A549 (cell line): Measurements from ENCODE around the gene HS3ST1. TPM values are rescaled to one million over a fixed set of nuclear protein-coding genes. Genes with fewer than 3 reads are reported as not detected.

Experiments used
- ATAC-seq, 2 experiments: fragments of 200-7000 bp in 1 of 2; fragments of >200 bp in 1 of 2; cut with Nextera tagmentation in 1 of 2; cut with Tn5 transposase in 1 of 2; 3 replicates each; pipeline versions ENCODE4 v1.8.0 to v1.9.1; 2018 to 2020; ENCODE audit warnings: mild to moderate bottlenecking in 1 of 2, moderate library complexity in 1 of 2
- CTCF ChIA-PET: fragments of 300-600 bp; sonication (Branson Sonifier 250); formaldehyde crosslinking; extraction: SDS; loops from one replicate; lab custom pipeline; 2021; ENCODE audit warnings: antibody characterized with exemption, inconsistent platforms; lab: Yijun Ruan, JAX
- POLR2A ChIA-PET: fragments of 350-600 bp; formaldehyde crosslinking; extraction: SDS; loops from one replicate; lab custom pipeline; 2021; ENCODE audit warnings: antibody characterized with exemption, inconsistent platforms; lab: Yijun Ruan, JAX
- DNase-seq, 2 experiments: peaks; one replicate each; pipeline versions ENCODE4 v3.0.0 to v3.0.0-alpha.2; 2011 to 2016; ENCODE audit warnings: low read depth in 1 of 2, low spot score in 1 of 2
- FAIRE-seq: peaks from 2 replicates; lab custom pipeline; 2011; peaks lifted over from hg19 to GRCh38; lab: Jason Lieb, UNC
- H3K27ac ChIP-seq, 2 experiments: fragments of >200 bp; sonication (Bioruptor Twin); formaldehyde crosslinking; 3 replicates each; pipeline ENCODE4 v1.5.1; 2016 to 2017
- H3K4me1 ChIP-seq: fragments of >200 bp; sonication (Bioruptor Twin); formaldehyde crosslinking; 3 replicates; pipeline ENCODE4 v1.6.1; 2016
- H3K4me2 ChIP-seq: fragments of >200 bp; sonication (Bioruptor Twin); formaldehyde crosslinking; 3 replicates; pipeline ENCODE4 v1.6.1; 2016
- H3K4me3 ChIP-seq: fragments of >200 bp; sonication (Bioruptor Twin); formaldehyde crosslinking; 3 replicates; pipeline ENCODE4 v1.5.1; 2016
- H3K9me3 ChIP-seq: fragments of >200 bp; sonication (Bioruptor Twin); formaldehyde crosslinking; 3 replicates; pipeline ENCODE4 v1.6.1; 2016
- ATOH8 ChIP-seq: fragments of 250-450 bp; sonication (Bioruptor Pico); IDR thresholded peaks from 2 replicates; pipeline ENCODE4 v1.5.0; 2020; ENCODE audit warnings: low read depth, mild to moderate bottlenecking, moderate library complexity
- CBX8 ChIP-seq: fragments of 200-600 bp; sonication (generic); IDR thresholded peaks from 2 replicates; pipeline ENCODE4 v1.6.1; 2016
- CHD2 ChIP-seq: fragments of 150-350 bp; IDR thresholded peaks from 2 replicates; pipeline ENCODE4 v1.6.1; 2014; ENCODE audit warnings: low read length; ENCODE audit not compliant: partially characterized antibody
- CHD4 ChIP-seq: fragments of 200-600 bp; sonication (generic); IDR thresholded peaks from 2 replicates; pipeline ENCODE4 v1.6.1; 2016; ENCODE audit warnings: antibody characterized with exemption, mild to moderate bottlenecking, borderline replicate concordance
- FOSB ChIP-seq: fragments of 250-450 bp; sonication (Bioruptor Pico); IDR thresholded peaks from 2 replicates; pipeline ENCODE4 v1.5.0; 2020; ENCODE audit warnings: mild to moderate bottlenecking, moderate library complexity
- FOSL2 ChIP-seq, 2 experiments: fragments of 450-650 bp in 1 of 2; fragments of >200 bp in 1 of 2; sonication (Bioruptor Twin) in 1 of 2; formaldehyde crosslinking; IDR thresholded peaks; 2 replicates each; pipeline versions ENCODE4 v1.5.0 to v1.6.1; 2016 to 2020; ENCODE audit warnings: mild to moderate bottlenecking in 1 of 2, moderate library complexity in 1 of 2
- FOXS1 ChIP-seq: fragments of 250-450 bp; sonication (Bioruptor Pico); IDR thresholded peaks from 2 replicates; pipeline ENCODE4 v1.5.0; 2020; ENCODE audit warnings: mild to moderate bottlenecking, moderate library complexity
- HEYL ChIP-seq: fragments of 250-450 bp; sonication (Bioruptor Pico); IDR thresholded peaks from 2 replicates; pipeline ENCODE4 v1.8.0; 2021; ENCODE audit warnings: mild to moderate bottlenecking, moderate library complexity
- HOXA7 ChIP-seq: fragments of 250-450 bp; sonication (Bioruptor Pico); IDR thresholded peaks from 2 replicates; pipeline ENCODE4 v1.5.0; 2020; ENCODE audit warnings: mild to moderate bottlenecking, moderate library complexity
- HOXB5 ChIP-seq: fragments of 250-450 bp; sonication (Bioruptor Pico); IDR thresholded peaks from 2 replicates; pipeline ENCODE4 v1.5.0; 2020; ENCODE audit warnings: mild to moderate bottlenecking, moderate library complexity
- KDM5A ChIP-seq: fragments of 200-600 bp; sonication (generic); IDR thresholded peaks from 2 replicates; pipeline ENCODE4 v1.6.1; 2016; ENCODE audit warnings: antibody characterized with exemption, mild to moderate bottlenecking
- MYC ChIP-seq: IDR thresholded peaks from 2 replicates; pipeline ENCODE4 v1.6.1; 2012; ENCODE audit warnings: mild to moderate bottlenecking, inconsistent platforms, low read length, improper control_type of control experiment, borderline replicate concordance
- NFE2L2 ChIP-seq: fragments of 150-350 bp; conservative IDR thresholded peaks from 2 replicates; pipeline ENCODE4 v1.6.1; 2014; ENCODE audit warnings: low read length
- NR3C1 ChIP-seq: fragments of >200 bp; sonication (Bioruptor Twin); formaldehyde crosslinking; IDR thresholded peaks from 3 replicates; pipeline ENCODE4 v1.6.1; 2017
- PHF8 ChIP-seq: fragments of 200-600 bp; sonication (generic); IDR thresholded peaks from 2 replicates; pipeline ENCODE4 v1.6.1; 2016; ENCODE audit warnings: low read depth, mild to moderate bottlenecking, antibody characterized with exemption, moderate library complexity, borderline replicate concordance
- POLR2AphosphoS2 ChIP-seq: conservative IDR thresholded peaks from 2 replicates; pipeline ENCODE4 v1.6.1; 2012; ENCODE audit warnings: low read length, improper control_type of control experiment, inconsistent platforms
- RFX5 ChIP-seq: fragments of 450-650 bp; IDR thresholded peaks from 2 replicates; pipeline ENCODE4 v1.7.1; 2014; ENCODE audit warnings: antibody characterized with exemption, mild to moderate bottlenecking, moderate library complexity
- SREBF2 ChIP-seq: fragments of 450-650 bp; IDR thresholded peaks from 2 replicates; pipeline ENCODE4 v1.6.1; 2014; ENCODE audit warnings: mild to moderate bottlenecking, moderate library complexity
- TP53 ChIP-seq: fragments of 250-450 bp; sonication (Bioruptor Pico); IDR thresholded peaks from 2 replicates; pipeline ENCODE4 v1.5.0; 2021; ENCODE audit warnings: mild to moderate bottlenecking, moderate library complexity
- ZFP36 ChIP-seq: fragments of 450-650 bp; IDR thresholded peaks from 2 replicates; pipeline ENCODE4 v1.6.1; 2014; ENCODE audit warnings: borderline replicate concordance; ENCODE audit not compliant: partially characterized antibody
- WGBS: methylation state at CpG from one replicate; pipeline ENCODE4 v1.1.6; 2017; ENCODE audit errors: missing lambda C conversion rate; 5-methylcytosine and 5-hydroxymethylcytosine counted together
- polyA plus RNA-seq, 4 experiments: library from polyadenylated mRNA; depleted of rRNA in 3 of 4; stranded (reverse); fragments of >200 nt; fragmentation: RNase III in 1 of 4; extraction: RNeasy Plus Mini Kit Qiagen cat#74134 plus additional on column Dnase treatment in 1 of 4; gene quantifications; 2 replicates in 3 of 4; 3 replicates in 1 of 4; pipeline ENCODE4 v1.2.3, GENCODE V29; 2011 to 2017
- TF ChIP-seq, protein P1 (sequence below): fragments of >200 bp; sonication (Bioruptor Twin); formaldehyde crosslinking; IDR thresholded peaks from 2 replicates; pipeline ENCODE4 v1.6.1; 2016
- TF ChIP-seq, protein P2 (sequence below): fragments of 450-650 bp; IDR thresholded peaks from 2 replicates; pipeline ENCODE4 v1.6.1; 2014; ENCODE audit warnings: antibody characterized with exemption
- TF ChIP-seq, protein P3 (sequence below): fragments of 200-600 bp; sonication (generic); IDR thresholded peaks from 2 replicates; pipeline ENCODE4 v1.6.1; 2016; ENCODE audit warnings: antibody characterized with exemption, mild to moderate bottlenecking, moderate library complexity

Gene HS3ST1
- polyA plus RNA-seq, 2 of the 4 experiments (the other 2 are of a cell fraction): 0.13 to 0.19 TPM

GRCh38 chr4:11427121-11427996 lies 1.3 kb downstream of the HS3ST1 start:
- peak overlapping the region; percentile 77; the same call in 2 of the 3 replicates for H3K4me2 ChIP-seq

GRCh38 chr4:11426731-11427120 lies 2.0 kb downstream of the HS3ST1 start:
- 85% methylated on average over 10 of the region's 10 CpGs for WGBS
- Histone ChIP-seq H3K4me3 (no peak overlapping the region), H3K4me1 (no peaks in the 10 kb centered on the region), H3K9me3 (no peaks in the 10 kb centered on the region), H3K27ac (no peak overlapping the region), H3K4me2 (no peak overlapping the region)
- ChIA-PET CTCF (interaction anchor here (0.5 to 0.6 kb wide), 2 partner anchors 399 to 772 kb away, joined by 3 read pairs; no protein-coding TSS in a partner anchor), POLR2A (no interaction called here)
- DNase-seq (no peak), ATAC-seq (no peak), FAIRE-seq (no peak)
- TF ChIP-seq, protein P1, sequence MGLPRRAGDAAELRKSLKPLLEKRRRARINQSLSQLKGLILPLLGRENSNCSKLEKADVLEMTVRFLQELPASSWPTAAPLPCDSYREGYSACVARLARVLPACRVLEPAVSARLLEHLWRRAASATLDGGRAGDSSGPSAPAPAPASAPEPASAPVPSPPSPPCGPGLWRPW: no peak
- TF ChIP-seq FOSB (CRISPR knock-in tag) (no peak), TP53 (CRISPR knock-in tag) (no peak), NFE2L2 (no peak), CHD4 (no peak), ZFP36 (no peak)

More at GRCh38 chr4:11427121-11427996, 1.3 kb downstream of the HS3ST1 start:
- WGBS: 90% methylated on average over 44 of the region's 45 CpGs
- no peaks in the 10 kb centered on the region for H3K4me1 ChIP-seq
- H3K9me3 ChIP-seq: no peaks in the 10 kb centered on the region
- ChIA-PET CTCF (interaction anchor here (0.8 to 1.0 kb wide), 2 partner anchors 25 to 846 kb away, joined by 3 read pairs; no protein-coding TSS in a partner anchor), POLR2A (no interaction called here)
- DNase-seq: no peak
- no peak for FAIRE-seq
- no peak overlapping the region for H3K27ac ChIP-seq
- ATAC-seq: no peak
- no peak overlapping the region for H3K4me3 ChIP-seq
- TF ChIP-seq, protein P2, sequence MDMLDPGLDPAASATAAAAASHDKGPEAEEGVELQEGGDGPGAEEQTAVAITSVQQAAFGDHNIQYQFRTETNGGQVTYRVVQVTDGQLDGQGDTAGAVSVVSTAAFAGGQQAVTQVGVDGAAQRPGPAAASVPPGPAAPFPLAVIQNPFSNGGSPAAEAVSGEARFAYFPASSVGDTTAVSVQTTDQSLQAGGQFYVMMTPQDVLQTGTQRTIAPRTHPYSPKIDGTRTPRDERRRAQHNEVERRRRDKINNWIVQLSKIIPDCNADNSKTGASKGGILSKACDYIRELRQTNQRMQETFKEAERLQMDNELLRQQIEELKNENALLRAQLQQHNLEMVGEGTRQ: no peak
- TF ChIP-seq NR3C1: no peak

DNA sequence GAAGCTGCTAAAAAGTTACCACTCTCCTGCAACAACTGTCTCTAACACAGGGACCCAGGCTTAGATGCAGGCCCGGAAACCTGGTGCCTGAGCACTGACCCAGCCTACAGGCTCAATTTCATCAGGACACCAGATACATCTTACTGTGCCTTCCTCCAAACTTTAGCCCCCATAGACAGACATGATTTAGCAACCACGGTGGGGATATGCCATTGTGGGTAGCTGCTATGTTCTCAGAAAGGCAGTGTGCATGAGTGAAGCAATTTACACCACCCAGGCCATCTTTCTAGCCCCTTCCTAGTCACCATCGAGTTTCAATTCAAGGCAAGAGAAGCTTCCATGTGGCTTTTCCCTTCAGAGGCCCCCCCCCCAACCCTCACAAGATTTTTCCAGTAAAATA lies 2.7 kb downstream of the HS3ST1 start:
- TF ChIP-seq HOXA7 (CRISPR knock-in tag) (no peak), ATOH8 (CRISPR knock-in tag) (no peak), CBX8 (no peak), RFX5 (no peak), NFE2L2 (no peak), CHD2 (no peak), HEYL (no peak), FOXS1 (CRISPR knock-in tag) (no peak)
- CTCF ChIA-PET: interaction anchor here (0.6 kb wide), 1 partner anchor 398 kb away, joined by 3 read pairs; no protein-coding TSS in a partner anchor
- WGBS: 65% methylated on average over 2 of the region's 3 CpGs

DNA sequence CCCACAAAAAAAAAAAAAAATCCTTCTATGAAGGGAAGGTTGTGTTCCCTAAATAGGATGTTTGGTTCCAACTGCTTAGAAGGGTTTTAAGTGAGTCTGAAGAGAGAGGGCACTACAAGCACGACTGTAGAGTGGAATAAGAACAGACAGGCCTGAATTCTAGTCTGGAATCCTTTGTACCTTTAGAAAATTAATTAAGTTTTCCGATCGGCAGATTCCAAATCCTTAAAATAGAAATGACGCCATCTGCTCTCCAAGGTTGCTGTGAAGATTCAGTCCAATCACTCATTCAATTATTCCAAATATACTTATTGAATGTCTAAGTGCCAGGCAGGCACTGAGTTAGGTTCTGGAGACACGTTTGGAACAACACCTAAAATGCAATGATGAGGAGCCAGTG lies 3.8 kb downstream of the HS3ST1 start:
- Histone ChIP-seq H3K9me3 (no peaks in the 10 kb centered on the region), H3K4me3 (no peak overlapping the region), H3K27ac (no peak overlapping the region), H3K4me1 (no peaks in the 10 kb centered on the region), H3K4me2 (no peak overlapping the region)
- ChIA-PET POLR2A (no interaction called here), CTCF (interaction anchor here (1.6 kb wide), 1 partner anchor 11 kb away, joined by 5 read pairs; no protein-coding TSS in a partner anchor)
- no peak for FAIRE-seq
- 74% methylated on average over 5 of the region's 5 CpGs for WGBS
- no peak for DNase-seq
- ATAC-seq: no peak
- TF ChIP-seq FOSL2 (IDR thresholded peaks at IDR 0.05) (no peak), FOSL2 (CRISPR knock-in tag; IDR thresholded peaks at IDR 0.05) (no peak), TP53 (CRISPR knock-in tag) (no peak), MYC (no peak), FOSB (CRISPR knock-in tag) (no peak), PHF8 (no peak), HOXB5 (CRISPR knock-in tag) (no peak), HOXA7 (CRISPR knock-in tag) (no peak), SREBF2 (no peak), KDM5A (no peak), POLR2AphosphoS2 (no peak)
- TF ChIP-seq, protein P3, sequence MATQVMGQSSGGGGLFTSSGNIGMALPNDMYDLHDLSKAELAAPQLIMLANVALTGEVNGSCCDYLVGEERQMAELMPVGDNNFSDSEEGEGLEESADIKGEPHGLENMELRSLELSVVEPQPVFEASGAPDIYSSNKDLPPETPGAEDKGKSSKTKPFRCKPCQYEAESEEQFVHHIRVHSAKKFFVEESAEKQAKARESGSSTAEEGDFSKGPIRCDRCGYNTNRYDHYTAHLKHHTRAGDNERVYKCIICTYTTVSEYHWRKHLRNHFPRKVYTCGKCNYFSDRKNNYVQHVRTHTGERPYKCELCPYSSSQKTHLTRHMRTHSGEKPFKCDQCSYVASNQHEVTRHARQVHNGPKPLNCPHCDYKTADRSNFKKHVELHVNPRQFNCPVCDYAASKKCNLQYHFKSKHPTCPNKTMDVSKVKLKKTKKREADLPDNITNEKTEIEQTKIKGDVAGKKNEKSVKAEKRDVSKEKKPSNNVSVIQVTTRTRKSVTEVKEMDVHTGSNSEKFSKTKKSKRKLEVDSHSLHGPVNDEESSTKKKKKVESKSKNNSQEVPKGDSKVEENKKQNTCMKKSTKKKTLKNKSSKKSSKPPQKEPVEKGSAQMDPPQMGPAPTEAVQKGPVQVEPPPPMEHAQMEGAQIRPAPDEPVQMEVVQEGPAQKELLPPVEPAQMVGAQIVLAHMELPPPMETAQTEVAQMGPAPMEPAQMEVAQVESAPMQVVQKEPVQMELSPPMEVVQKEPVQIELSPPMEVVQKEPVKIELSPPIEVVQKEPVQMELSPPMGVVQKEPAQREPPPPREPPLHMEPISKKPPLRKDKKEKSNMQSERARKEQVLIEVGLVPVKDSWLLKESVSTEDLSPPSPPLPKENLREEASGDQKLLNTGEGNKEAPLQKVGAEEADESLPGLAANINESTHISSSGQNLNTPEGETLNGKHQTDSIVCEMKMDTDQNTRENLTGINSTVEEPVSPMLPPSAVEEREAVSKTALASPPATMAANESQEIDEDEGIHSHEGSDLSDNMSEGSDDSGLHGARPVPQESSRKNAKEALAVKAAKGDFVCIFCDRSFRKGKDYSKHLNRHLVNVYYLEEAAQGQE: no peak

More for the DNA sequence above, 2.7 kb downstream of the HS3ST1 start:
- H3K27ac ChIP-seq: no peak overlapping the region
- DNase-seq (no peak), ATAC-seq (no peak), FAIRE-seq (no peak)
- H3K4me1 ChIP-seq: no peaks in the 10 kb centered on the region
- H3K9me3 ChIP-seq: no peaks in the 10 kb centered on the region
- POLR2A ChIA-PET: no interaction called here
- H3K4me3 ChIP-seq: no peak overlapping the region
- no peak overlapping the region for H3K4me2 ChIP-seq
